ENCODE data around the gene MEX3D.

DNA sequence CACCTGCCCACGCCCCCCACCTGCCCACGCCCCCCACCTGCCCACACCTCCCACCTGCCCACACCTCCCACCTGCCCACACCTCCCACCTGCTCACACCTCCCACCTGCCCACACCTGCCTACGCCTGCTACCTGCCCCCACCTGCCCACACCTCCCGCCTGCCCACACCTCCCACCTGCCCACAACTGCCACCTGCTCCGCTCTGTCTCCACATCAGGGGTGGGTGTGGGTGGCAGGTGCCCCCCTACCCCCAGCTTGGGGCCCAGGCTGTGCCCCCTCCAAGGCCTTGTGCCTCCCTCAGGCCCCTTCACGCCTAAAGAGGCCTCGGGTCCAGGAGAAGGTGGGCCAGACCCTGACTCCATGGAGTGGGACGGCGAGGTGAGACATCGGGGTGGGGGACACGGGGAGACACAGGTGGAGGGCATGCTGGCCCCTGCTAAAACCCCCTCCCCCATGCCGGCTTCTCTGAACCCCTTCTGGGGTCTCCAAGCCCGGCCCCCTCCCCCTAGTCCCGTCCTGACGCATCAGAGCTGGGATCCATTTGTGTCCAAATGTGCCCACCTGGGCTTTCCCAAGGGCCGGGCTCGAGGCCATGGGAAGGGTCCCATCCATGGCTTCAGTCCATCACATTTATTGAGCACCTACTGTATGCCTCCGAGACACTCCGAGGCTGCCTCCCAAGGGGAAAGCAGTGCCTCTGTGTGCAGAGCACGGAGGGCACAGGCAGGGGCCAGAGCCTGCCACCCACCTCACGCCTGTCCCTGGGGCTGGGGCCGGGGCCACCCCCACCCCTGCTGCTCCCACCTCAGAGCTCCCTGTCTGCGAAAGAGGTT, 39.3 kb downstream of the MEX3D start:
- TF ChIP-seq POLR2A (IDR thresholded peaks at IDR 0.05) (no peak), CTCF (IDR thresholded peaks at IDR 0.05) (no peak), POLR2AphosphoS5 (IDR thresholded peaks at IDR 0.05) (no peak)

Data from sigmoid colon (tissue), 4 donors.